Measurements from ENCODE around the gene TEX264.

- TF ChIP-seq CTCF (conservative IDR thresholded peaks at IDR 0.05; ENCODE audit: low read length), result no peak
- TF ChIP-seq EZH2phosphoT487 (IDR thresholded peaks at IDR 0.05; ENCODE audit: borderline replicate concordance), result no peak
Measured at GRCh38 chr3:51686512-51687215, 15.6 kb downstream of the TEX264 start.

Data from Loucy (cell line).